Effector memory CD4-positive, alpha-beta T cell (primary cell): ENCODE results near the gene MROH2B.

Experiments
- DNase-seq, 3 donors: peaks; one replicate each; pipeline ENCODE4 v3.0.0-alpha.2; 2020
- H3K27ac ChIP-seq: 2 replicates; pipeline ENCODE4 v1.7.0; 2013; ENCODE audit warnings: mild to moderate bottlenecking, low read length, moderate library complexity; ENCODE audit not compliant: insufficient read depth, poor library complexity, severe bottlenecking
- H3K27me3 ChIP-seq: replicated peaks from 2 replicates; pipeline ENCODE4 v1.7.0; 2013; ENCODE audit warnings: mild to moderate bottlenecking, low read length; ENCODE audit not compliant: insufficient read depth, control insufficient read depth, poor library complexity, severe bottlenecking
- H3K36me3 ChIP-seq: 2 replicates; pipeline ENCODE4 v1.7.0; 2013; ENCODE audit warnings: mild to moderate bottlenecking, low read length, moderate library complexity; ENCODE audit not compliant: control insufficient read depth, insufficient read depth
- H3K4me1 ChIP-seq: 2 replicates; pipeline ENCODE4 v1.7.0; 2013; ENCODE audit warnings: low read length, mild to moderate bottlenecking; ENCODE audit not compliant: control insufficient read depth, insufficient read depth, poor library complexity, severe bottlenecking
- H3K4me3 ChIP-seq: 2 replicates; pipeline ENCODE4 v1.7.0; 2013; ENCODE audit warnings: low read length, low read depth, mild to moderate bottlenecking; ENCODE audit not compliant: insufficient read depth, poor library complexity, severe bottlenecking
- H3K9me3 ChIP-seq: 2 replicates; pipeline ENCODE4 v1.7.0; 2013; ENCODE audit warnings: mild to moderate bottlenecking, low read length, moderate library complexity; ENCODE audit not compliant: control insufficient read depth

MROH2B gene

GRCh38 chr5:41093803-41094202, 22.7 kb upstream of the MROH2B start:
- Histone ChIP-seq H3K36me3 (no peaks in the 10 kb centered on the region), H3K9me3 (no peaks in the 10 kb centered on the region), H3K4me1 (no peaks in the 10 kb centered on the region), H3K27ac (no peak overlapping the region), H3K4me3 (no peak overlapping the region), H3K27me3 (no peaks in the 10 kb centered on the region)
- no peak for DNase-seq

GRCh38 chr5:41087461-41087860, 16.3 kb upstream of the MROH2B start:
- Histone ChIP-seq H3K27ac (no peak overlapping the region), H3K36me3 (no peaks in the 10 kb centered on the region), H3K9me3 (no peaks in the 10 kb centered on the region), H3K4me1 (no peaks in the 10 kb centered on the region), H3K4me3 (no peak overlapping the region), H3K27me3 (no peaks in the 10 kb centered on the region)
- no peak for DNase-seq

GRCh38 chr5:41083306-41083705, 12.2 kb upstream of the MROH2B start:
- no peaks in the 10 kb centered on the region for H3K9me3 ChIP-seq
- no peak overlapping the region for H3K27ac ChIP-seq
- H3K4me3 ChIP-seq, result no peak overlapping the region
- no peaks in the 10 kb centered on the region for H3K4me1 ChIP-seq
- no peaks in the 10 kb centered on the region for H3K27me3 ChIP-seq
- DNase-seq, result no peak
- H3K36me3 ChIP-seq, result no peaks in the 10 kb centered on the region

GRCh38 chr5:41071975-41072374, 833 bp upstream of the MROH2B start:
- no peaks in the 10 kb centered on the region for H3K9me3 ChIP-seq
- no peak overlapping the region for H3K4me3 ChIP-seq
- H3K27ac ChIP-seq, result no peak overlapping the region
- H3K27me3 ChIP-seq, result no peaks in the 10 kb centered on the region
- H3K4me1 ChIP-seq, result no peaks in the 10 kb centered on the region
- H3K36me3 ChIP-seq, result no peaks in the 10 kb centered on the region
- DNase-seq, result no peak

- no peak for DNase-seq
- H3K27ac ChIP-seq, result no peak overlapping the region
- H3K27me3 ChIP-seq, result no peaks in the 10 kb centered on the region
- H3K36me3 ChIP-seq, result no peaks in the 10 kb centered on the region
- no peaks in the 10 kb centered on the region for H3K9me3 ChIP-seq
- no peaks in the 10 kb centered on the region for H3K4me1 ChIP-seq
- no peak overlapping the region for H3K4me3 ChIP-seq
Observed at GRCh38 chr5:41067714-41068568, 3.2 kb downstream of the MROH2B start.

GRCh38 chr5:41065691-41066335, 5.3 kb downstream of the MROH2B start:
- Histone ChIP-seq H3K9me3 (no peaks in the 10 kb centered on the region), H3K4me3 (no peak overlapping the region), H3K27me3 (no peaks in the 10 kb centered on the region), H3K36me3 (no peaks in the 10 kb centered on the region), H3K4me1 (no peaks in the 10 kb centered on the region), H3K27ac (no peak overlapping the region)
- DNase-seq, result no peak

GRCh38 chr5:41057940-41058339, 13.2 kb downstream of the MROH2B start:
- no peaks in the 10 kb centered on the region for H3K36me3 ChIP-seq
- no peak overlapping the region for H3K4me3 ChIP-seq
- H3K27ac ChIP-seq, result no peak overlapping the region
- H3K9me3 ChIP-seq, result no peaks in the 10 kb centered on the region
- no peak for DNase-seq
- H3K4me1 ChIP-seq, result no peaks in the 10 kb centered on the region
- no peaks in the 10 kb centered on the region for H3K27me3 ChIP-seq

- Histone ChIP-seq H3K36me3 (no peaks in the 10 kb centered on the region), H3K4me3 (no peak overlapping the region), H3K27ac (no peak overlapping the region), H3K27me3 (no peaks in the 10 kb centered on the region), H3K4me1 (no peaks in the 10 kb centered on the region), H3K9me3 (no peaks in the 10 kb centered on the region)
- no peak for DNase-seq
Observed at GRCh38 chr5:41057231-41057630, 13.9 kb downstream of the MROH2B start.

- Histone ChIP-seq H3K27ac (no peak overlapping the region), H3K4me1 (no peaks in the 10 kb centered on the region), H3K4me3 (no peak overlapping the region), H3K36me3 (no peaks in the 10 kb centered on the region), H3K9me3 (no peaks in the 10 kb centered on the region), H3K27me3 (no peaks in the 10 kb centered on the region)
- DNase-seq, result no peak
Observed at GRCh38 chr5:41048986-41049385, 22.2 kb downstream of the MROH2B start.

GRCh38 chr5:41043109-41043747, 27.9 kb downstream of the MROH2B start:
- Histone ChIP-seq H3K9me3 (no peaks in the 10 kb centered on the region), H3K27ac (no peak overlapping the region), H3K36me3 (no peaks in the 10 kb centered on the region), H3K4me3 (no peak overlapping the region), H3K4me1 (no peaks in the 10 kb centered on the region), H3K27me3 (no peaks in the 10 kb centered on the region)
- DNase-seq, result no peak
